GM18507 (cell line): ENCODE data around the gene ADORA1.

ENCODE experiments used
- DNase-seq: peaks from one replicate; pipeline ENCODE4 v3.0.0; 2011; ENCODE audit warnings: low read depth; ENCODE audit not compliant: insufficient read length; ENCODE audit errors: extremely low spot score
- FAIRE-seq: peaks from 2 replicates; lab custom pipeline; 2011; peaks lifted over from hg19 to GRCh38; lab: Jason Lieb, UNC

ADORA1 gene

GRCh38 chr1:203199002-203199401, 71.5 kb downstream of the ADORA1 start:
- DNase-seq (no peak), FAIRE-seq (no peak)

- DNase-seq (no peak), FAIRE-seq (no peak)
Observed at GRCh38 chr1:203199481-203199815, 71.9 kb downstream of the ADORA1 start.

DNA sequence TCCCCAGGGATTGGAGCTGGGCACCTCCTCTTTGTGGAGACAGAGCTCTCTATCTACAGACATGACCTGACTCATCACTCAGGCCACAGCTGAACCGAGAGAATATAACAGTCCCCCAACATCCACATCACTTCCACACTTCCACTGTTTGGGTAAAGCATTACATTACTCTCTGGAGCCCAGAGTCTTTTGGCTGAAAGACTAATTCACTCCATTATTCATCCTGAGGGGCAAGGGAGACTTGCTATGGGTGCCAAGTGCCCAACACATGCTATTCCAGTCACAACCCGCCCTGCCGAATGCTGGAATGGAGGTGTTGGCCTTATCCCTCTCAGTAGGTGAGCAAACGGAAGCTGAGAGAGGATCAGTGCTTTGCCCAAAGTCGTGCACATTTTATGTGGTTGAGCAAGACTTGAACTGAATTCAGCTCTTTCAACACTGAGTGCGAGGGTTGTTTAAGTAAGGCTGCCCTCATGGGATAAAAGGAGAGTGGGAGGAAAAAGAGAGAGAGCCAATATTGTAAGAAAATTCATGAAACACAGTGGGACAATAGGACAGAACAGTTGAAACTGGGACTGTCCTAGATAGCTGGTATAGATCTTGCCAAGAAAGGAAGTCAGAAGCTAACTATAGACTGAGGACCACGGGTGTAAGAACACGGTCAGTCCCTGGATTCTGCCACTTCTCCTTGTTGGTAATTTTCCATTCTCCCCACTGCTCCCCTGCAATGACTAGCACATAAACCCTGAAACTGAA, 72.5 kb downstream of the ADORA1 start:
- FAIRE-seq (no peak), DNase-seq (no peak)

GRCh38 chr1:203200916-203201315, 73.4 kb downstream of the ADORA1 start:
- FAIRE-seq (no peak), DNase-seq (no peak)

- DNase-seq (no peak), FAIRE-seq (no peak)
Observed at GRCh38 chr1:203201516-203202205, 74.1 kb downstream of the ADORA1 start.

DNA sequence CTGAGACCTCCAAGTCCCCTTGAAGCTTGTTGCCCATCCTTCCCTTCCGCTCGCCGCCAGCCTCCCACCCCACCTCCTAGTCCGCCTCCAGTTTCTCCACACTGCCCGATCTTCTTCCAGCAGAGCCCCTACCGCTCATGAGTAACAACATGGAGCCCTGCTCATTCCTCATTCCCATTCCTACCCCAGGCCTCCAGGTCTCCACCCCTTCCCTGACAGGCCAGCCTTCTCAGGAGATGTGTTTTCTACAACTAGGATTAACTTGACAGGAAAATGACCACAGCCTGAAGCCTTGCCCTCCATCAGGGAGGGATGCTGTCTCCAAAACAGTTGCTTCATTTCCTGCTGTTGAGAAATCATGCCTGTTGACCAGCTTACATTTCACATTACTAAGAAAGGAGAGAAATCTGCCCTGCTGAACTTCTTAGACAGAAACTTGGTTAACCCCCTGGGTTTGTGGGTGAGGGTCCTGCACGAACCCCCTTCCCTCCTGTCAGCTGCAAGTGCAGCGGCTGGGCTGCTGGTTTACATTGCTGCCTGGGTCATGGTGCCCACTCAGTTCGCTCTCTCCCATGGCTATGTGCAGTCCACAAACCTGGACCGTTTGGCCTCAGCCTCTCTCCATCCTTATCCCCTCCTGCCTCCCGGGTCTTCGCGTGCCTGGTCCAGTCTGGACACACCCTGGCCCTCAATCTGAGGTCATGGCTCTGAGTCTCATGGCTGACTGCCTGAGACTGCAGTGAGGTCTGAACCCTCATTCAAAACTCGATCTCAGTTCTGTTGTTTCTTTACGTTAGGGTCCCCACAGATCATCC, 75.1 kb downstream of the ADORA1 start:
- DNase-seq (no peak), FAIRE-seq (no peak)

GRCh38 chr1:203204756-203205155, 77.2 kb downstream of the ADORA1 start:
- DNase-seq (no peak), FAIRE-seq (no peak)

DNA sequence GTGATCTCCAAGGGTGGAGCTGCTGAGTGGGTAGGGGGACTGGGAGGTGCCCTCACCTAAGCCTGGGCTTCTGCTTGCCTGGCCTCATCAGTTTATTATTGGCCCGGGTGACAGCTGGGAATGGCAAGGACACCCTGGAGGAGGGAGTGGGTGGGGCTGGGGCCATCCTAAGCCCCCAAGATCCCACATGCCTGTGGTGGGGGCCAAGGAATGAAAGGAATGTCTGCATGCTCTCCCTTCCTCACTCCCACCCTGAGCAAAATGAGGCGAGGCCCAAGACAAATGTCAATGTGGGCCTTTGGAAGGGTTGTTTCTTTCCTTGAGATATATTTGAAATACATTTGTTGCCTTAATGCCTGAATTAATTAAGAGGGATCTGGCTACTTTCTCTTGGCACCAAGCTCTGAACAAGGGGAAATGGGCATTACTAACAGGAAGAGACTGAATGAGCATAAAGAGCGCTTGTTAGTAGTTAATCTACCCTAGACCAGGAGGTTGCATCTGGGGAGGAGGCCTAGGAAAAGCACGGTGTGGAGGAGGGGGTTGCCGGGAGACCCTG, 78.7 kb downstream of the ADORA1 start:
- FAIRE-seq (no peak), DNase-seq (no peak)

DNA sequence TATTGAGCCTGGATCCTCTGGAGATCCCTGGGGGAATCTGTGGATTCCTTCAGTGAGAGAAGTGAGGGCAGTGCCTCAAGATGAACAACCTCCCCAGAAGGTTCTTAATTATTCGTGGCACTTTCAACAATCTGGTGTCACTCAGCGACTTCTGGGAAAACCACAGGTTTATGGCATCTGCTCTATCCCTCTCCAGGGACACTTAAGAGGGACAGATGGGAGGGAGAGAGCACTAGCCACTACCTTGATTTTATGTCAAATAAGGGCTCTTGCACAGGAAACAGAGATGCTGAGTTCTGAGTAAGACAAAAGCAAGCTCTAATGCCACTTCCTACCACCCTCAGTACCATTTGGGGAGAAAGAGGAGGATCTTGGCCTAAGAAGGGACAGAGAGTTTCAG, 80.2 kb downstream of the ADORA1 start:
- no peak for FAIRE-seq
- DNase-seq, result no peak

GRCh38 chr1:203208181-203208580, 80.7 kb downstream of the ADORA1 start:
- DNase-seq (no peak), FAIRE-seq (no peak)

- DNase-seq (no peak), FAIRE-seq (no peak)
Observed at GRCh38 chr1:203210350-203210749, 82.8 kb downstream of the ADORA1 start.

DNA sequence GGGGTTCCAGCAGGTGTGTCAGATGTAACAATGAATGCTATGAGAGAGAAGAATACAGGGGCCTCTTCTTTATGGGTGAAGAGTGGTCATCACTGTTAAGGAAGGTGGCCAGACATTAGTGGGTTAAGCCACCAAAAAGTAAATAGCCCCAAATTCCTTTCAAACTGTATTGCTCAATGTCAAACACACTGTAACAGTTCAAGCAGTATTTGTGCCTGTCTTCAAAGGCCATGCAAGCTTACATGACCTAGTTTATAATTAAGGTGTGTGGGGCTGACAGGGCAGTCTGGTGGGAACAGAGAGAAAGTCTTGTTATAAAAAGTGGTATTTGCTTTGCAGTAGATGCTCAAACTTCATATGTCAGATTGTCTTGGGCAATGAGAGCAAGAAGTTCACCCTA, 83.5 kb downstream of the ADORA1 start:
- FAIRE-seq, result no peak
- DNase-seq, result no peak

GRCh38 chr1:203211812-203212211, 84.3 kb downstream of the ADORA1 start:
- FAIRE-seq (no peak), DNase-seq (no peak)

DNA sequence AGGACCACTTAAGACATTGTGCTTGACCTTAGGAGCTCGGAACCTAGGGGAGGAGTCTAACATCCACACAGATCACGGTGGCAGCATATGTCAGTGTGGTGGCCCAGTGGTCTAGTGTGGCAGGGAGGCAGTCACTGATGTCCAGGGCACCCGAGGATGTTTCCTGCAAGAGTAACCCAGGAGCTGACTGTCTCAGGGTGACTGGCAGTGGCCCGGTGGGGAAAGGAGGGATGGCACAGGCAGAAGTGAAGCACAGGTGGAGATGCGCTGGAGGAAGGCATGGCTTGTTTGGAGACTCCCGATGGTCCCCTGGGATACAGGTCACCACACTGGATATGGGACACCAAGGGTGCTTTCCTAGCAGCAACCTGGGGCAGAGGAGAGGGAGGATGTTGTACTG, 85.6 kb downstream of the ADORA1 start:
- DNase-seq (no peak), FAIRE-seq (no peak)

GRCh38 chr1:203214871-203215270, 87.3 kb downstream of the ADORA1 start:
- FAIRE-seq (no peak), DNase-seq (no peak)

GRCh38 chr1:203215573-203215972, 88.0 kb downstream of the ADORA1 start:
- DNase-seq, result no peak

GRCh38 chr1:203216274-203217138, 89.0 kb downstream of the ADORA1 start:
- DNase-seq (peak; percentile 43), FAIRE-seq (peak; percentile 81)

More at GRCh38 chr1:203215573-203215972, 88.0 kb downstream of the ADORA1 start:
- no peak for FAIRE-seq
